COLO668 (cell line): ENCODE data around the gene SMCR8.
"Not testable (repeated sequence)": the region's sequence is repeated elsewhere in the genome, so short reads cannot be mapped to it uniquely, and the experiment has no call there.

Experiments
- DNase-seq: peaks from one replicate; lab custom pipeline; 2025; ENCODE audit not compliant: unreplicated experiment; lab: John Stamatoyannopoulos, UW

The SMCR8 gene

DNA sequence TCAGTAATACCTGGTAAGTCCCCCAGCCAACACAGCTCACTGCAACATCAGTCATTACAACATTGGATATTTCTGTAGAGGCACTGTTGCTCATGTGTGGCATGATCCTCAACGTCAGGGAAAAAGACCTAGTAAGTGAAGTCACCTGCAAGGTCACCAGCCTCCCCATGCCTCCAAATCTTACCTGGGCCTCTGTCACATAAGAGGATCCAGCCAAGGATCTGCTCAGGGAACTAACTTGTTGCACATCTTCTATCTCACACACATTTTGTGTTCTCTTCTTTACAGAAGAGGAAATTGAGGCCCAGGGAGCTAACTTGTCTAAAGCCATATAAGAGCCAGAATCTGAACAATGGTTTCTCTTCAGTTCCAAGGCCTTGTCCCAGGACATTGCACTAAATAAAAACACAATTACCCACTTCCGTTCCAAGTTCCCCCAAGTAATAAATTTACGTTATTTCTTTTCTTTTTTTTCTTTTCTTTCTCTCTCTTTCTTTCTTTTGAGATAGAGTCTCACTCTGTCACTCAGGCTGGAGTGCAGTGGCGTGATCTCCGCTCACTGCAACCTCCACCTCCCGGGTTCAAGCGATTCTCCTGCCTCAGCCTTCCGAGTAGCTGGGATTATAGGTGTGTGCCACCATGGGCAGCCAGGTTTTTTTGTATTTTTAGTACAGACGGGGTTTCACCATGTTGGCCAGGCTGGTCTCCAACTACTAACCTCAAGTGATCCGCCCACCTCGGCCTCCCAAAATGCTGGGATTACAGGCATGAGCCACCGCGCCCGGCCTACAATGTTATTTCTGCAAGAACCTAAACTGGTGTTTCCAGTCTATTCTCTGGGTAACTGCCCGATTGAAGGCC, 47.0 kb downstream of the SMCR8 start:
- DNase-seq = no peak

DNA sequence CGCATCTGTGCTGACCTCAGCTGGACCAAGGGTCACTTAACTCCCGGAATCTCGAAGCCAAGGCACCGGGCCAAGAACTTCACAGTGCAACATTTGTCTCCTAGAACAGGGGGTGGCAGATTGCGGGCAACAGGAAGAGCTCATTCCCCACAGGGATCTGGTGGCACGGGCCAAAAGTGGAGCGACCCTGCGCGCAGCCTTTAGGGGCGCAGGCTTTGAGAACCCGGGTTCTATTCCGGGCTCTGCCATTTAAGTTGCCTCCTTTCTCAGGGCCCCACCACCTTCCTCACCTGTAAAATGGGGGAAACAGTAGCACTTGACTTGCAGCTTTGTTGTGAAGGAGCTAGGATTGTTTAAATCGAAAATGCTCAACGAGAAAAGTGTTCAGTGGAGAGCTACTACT, 47.6 kb downstream of the SMCR8 start:
- peak; percentile 11 for DNase-seq

DNA sequence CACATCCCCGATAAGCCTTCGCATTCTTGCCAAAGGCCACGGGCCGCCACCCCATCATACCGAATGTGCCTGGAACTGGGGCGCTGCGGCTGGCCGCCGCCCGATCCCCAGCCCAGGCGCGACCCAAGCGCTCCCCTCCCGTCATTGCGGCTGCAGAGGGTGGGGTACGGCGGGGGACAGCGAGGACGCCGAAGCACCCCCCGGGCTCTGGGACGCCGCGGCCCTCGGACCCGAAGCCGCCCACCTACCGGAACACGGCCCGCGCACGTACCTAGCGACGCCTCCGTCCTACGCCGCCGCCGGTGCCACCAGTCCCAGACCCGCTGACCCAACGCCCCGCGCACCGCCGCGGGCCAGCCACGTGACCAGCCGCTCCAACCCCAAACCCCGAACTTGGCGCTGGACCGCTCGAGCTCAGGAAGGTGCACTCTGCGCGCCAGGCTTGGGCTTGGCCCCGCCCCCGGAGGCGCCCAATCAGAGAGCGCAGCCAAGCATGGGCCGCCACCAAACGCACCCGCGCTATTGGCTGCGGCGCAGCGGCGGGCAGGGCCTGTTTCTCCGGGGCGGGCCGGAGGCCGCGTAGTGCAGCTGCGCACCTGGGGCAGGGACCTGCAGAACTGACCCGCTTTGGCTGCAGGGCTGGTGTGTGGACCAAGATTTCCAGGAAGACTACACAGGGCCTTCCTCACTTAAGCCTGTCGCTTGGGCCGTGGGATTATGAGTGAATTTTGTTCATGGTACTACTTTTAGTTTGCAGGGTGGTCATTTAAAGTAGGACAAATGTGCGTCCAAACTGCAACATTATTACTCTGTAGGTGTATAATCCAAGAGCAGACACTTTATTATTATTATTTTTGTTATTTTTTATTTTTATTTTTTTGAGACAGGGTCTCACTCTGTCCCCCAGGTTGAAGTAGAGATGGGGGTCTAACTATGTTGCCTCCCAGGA, 48.3 kb downstream of the SMCR8 start, which contains the start of gene SHMT1:
SHMT1 (minus strand) TSS at position 450 of the 949 bp plus-strand sequence. CDS start 7,569 bp downstream, outside the sequence.
- DNase-seq = peak; percentile 92

DNA sequence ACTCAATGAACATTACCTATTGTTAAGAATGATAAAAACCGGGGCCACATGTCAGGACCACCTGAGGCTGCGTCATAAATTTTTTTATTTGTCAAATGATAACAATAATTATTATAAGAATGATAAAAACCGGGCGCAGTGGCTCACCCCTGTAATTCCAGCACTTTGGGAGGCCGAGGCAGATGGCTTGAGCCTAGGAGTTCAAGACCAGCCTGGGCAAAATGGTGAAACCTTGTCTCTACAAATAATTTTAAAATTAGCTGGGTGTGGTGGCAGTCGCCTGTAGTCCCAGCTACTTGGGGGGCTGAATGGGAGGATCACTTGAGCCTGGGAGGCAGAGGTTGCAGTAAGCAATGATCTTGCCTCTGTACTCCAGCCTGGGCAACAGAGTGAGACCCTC, 49.1 kb downstream of the SMCR8 start:
- DNase-seq = no peak

DNA sequence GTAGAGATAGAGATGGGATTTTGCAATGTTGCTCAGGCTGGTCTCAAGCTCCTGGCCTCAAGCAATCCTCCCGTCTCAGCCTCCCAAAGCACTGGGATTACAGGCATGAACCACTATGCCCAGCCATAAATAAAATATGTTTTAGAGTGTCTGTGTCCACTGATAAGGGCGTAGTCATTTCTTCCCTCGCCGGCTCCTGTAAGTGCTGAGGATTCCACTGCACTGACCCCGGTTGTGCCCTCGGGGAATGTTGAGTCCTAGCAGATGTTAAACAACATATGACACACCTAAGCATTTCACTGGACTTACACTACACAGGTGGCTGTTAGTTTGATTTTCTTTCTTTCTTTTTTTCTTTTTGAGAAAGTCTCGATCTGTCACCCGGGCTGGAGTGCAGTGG, 53.9 kb downstream of the SMCR8 start:
- no peak for DNase-seq

DNA sequence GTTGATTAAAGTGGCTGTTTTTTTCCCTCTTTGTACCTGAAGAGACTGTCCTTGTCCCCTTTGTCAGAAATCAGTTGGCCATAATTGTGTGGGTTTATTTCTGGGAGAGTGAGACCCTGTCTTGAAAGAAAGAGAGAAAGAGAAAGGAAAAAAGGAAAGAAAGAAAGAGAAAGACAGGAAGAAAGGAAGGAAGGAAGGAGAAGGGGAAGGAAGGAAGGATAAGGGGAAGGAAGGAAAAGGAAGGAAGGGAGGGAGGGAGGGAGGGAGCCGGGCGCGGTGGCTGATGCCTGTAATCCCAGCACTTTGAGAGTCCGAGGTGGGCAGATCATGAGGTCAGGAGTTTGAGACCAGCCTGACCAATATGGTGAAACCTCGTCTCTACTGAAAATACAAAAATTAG, 55.7 kb downstream of the SMCR8 start:
- DNase-seq = no peak

DNA sequence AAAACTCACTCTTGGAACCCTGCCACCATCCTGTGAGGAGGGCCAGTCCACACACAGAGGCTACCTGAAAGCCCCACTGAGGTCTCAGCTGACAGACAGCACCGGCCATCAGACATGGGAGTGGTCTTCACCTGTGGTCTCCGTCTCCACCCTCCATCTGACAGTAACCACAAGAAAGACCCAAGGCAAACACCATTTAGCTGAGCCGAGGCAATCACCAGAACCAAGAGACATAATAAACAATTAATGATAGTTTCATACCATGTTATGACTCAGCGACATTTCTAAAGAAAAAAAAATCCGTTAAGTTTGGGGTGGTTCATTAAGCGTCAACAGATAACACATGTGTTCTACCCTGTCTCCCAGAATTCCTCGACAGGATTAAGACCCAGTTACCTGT, 56.4 kb downstream of the SMCR8 start:
- DNase-seq = no peak

DNA sequence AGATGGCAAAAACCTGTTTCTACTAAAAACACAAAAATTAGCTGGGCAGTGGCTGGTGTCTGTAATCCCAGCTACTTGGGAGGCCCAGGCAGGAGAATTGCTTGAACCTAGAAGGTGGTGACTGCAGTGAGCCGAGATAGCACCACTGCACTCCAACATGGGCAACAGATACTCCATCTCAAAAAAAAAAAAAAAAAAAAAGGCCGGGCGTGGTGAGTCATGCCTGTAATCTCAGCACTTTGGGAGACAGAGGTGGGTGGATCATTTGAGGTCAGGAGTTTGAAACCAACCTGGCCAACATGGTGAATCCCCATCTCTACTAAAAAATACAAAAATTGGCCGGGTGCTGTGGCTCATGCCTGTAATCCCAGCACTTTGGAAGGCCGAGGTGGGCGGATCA, 58.1 kb downstream of the SMCR8 start:
- DNase-seq = not testable (repeated sequence)

DNA sequence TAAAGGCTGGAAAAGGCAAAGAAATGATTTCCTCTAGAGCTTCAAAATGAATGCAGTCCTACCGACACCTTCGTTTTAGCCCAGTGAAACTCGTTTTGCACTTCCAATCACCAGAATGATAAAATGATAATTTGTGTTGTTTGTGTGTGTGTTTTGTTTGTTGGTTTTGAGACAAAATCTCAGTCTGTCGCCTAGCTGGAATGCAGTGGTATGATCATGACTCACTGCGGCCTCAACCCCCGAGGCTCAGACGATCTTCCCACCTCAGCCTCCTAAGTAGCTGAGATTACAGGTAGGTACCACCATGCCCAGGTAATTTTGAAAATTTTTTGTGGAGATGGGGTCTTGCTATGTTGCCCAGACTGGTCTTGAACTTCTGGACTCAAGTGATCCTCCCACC, 59.1 kb downstream of the SMCR8 start:
- no peak for DNase-seq
